GM12892 (cell line): ENCODE results near the gene SMAD6.

Experiments used
- POLR2A ChIP-seq: IDR thresholded peaks from 2 replicates; pipeline ENCODE4 v1.6.1; 2011; ENCODE audit warnings: low read depth, low read length, control low read depth
- POLR2AphosphoS5 ChIP-seq: IDR thresholded peaks from 2 replicates; pipeline ENCODE4 v1.6.1; 2011; ENCODE audit warnings: low read depth, low read length, control low read depth

DNA sequence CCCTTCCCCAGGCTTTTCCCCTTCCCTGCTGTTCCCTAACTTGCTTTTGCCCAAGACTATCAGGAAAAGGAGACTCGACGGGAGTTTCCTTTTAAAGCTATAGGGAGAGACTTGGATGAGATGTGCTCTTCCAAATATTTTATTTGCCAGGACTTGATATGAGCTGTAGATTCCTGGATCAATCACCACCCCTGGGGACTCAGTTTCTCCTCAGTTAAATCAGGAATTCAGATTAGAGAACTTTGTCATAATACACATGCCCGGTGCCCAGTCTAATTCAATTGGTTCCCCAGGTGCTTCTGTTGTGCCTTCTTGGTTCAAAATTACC, 46.6 kb downstream of the SMAD6 start:
- TF ChIP-seq POLR2AphosphoS5 (no peak), POLR2A (no peak)
